GM15510 (cell line): ENCODE results near the gene DDX47.

Experiments used
- POLR2A ChIP-seq: IDR thresholded peaks from 3 replicates; pipeline ENCODE4 v1.6.1; 2011; ENCODE audit warnings: borderline replicate concordance; ENCODE audit not compliant: insufficient read length; ENCODE audit errors: extremely low read depth

DDX47 gene

GRCh38 chr12:12790956-12791355 is 22.2 kb upstream of the DDX47 start:
- no peak for TF ChIP-seq POLR2A

- TF ChIP-seq POLR2A, result no peak
These were observed 21.3 kb upstream of the DDX47 start for GRCh38 chr12:12791756-12792369.

DNA sequence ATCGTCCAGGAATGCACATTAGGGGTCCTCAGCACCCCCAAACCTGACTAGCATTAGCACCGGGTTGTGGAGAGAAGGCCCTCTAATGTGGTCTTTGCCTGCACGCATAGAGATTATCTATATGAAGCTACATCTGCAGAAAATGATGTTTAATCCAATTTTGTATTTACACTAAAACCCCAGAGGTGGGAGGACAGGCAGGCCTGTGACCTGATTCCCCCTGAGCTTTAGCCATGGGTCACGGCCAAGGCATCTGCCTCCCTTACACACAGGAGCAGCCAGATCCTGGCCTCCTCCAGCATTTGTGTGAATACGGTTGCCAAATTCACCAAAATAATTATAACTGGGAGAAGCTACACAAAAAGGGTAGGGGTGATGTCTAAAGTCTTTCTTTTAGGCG is 20.7 kb upstream of the DDX47 start:
- no peak for TF ChIP-seq POLR2A

- no peak for TF ChIP-seq POLR2A
These were observed 18.5 kb upstream of the DDX47 start for GRCh38 chr12:12794686-12795085.

DNA sequence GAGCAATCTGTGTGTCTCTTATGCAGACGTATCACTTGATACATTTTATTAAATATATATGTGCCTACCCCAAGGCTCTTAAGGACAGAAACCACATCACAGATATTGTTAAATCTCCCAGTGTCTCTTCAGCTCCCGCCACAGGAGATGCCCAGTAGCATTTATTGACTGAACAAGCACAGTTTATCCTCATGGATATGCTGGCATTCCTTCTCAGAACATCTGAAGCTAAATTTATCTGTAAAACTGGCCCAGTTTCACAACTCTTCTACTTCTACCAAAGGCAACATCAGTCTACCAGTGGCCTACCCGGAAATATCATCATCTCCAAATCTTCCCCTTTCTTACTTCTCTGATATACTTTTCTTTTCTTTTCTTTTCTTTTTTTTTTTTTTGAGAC is 17.0 kb upstream of the DDX47 start:
- no peak for TF ChIP-seq POLR2A

DNA sequence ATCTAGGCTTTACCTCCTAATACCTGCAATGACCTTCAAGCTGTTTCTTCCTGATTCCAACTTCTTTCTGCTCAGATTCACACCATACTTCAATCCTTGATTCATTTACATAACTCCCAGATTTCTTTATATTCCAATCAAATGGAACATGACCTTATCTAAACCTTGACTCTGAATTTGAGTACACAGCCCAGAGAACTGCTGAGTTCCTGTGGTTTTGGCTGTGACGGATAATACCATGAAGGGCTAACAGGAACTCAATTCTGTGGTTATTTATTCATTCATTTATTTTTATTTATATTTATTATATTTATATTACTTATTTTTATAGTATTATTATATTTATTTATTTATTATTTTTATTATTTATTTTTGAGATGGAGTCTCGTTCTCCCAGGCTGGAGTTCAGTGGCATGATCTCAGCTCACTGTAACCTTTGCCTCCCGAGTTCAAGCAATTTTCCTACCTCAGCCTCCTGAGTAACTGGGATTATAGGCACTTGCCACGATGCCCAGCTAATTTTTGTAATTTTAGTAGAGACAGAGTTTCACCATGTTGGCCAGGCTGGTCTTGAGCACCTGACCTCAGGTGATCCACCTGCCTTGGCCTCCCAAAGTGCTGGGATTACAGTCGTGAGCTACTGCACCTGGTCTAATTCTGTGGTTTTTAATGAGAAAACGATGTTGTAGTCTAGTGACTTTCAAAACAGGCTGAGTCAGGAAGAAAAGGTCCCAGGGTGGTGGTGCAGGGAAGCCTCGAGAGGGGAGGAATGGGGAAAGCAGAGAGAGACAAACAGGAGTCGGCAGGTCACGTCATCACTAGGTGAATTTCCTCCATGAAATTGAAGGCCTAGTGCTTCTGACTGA is 16.0 kb upstream of the DDX47 start:
- no peak for TF ChIP-seq POLR2A

DNA sequence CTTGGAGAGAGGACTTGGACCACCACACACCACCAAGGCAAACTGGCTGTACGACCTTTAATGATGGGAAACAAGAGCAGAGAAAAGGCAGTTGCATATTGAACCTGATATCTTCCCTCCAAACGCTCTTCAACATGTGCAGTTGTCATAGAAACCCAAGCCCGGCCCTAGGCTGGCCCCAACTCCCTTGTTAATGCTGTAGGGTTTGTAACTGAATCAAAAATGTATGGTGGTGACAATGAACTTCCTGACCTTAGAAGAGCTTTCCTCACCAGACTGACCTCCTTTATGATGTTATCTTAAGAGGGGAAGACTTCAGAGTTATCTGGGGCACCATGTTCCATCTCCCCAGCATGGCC is 15.4 kb upstream of the DDX47 start:
- TF ChIP-seq POLR2A, result no peak

GRCh38 chr12:12798480-12798879 is 14.7 kb upstream of the DDX47 start:
- TF ChIP-seq POLR2A, result no peak

- no peak for TF ChIP-seq POLR2A
These were observed 13.8 kb upstream of the DDX47 start for GRCh38 chr12:12799163-12799920.

GRCh38 chr12:12800406-12801180 is 12.6 kb upstream of the DDX47 start:
- no peak for TF ChIP-seq POLR2A

DNA sequence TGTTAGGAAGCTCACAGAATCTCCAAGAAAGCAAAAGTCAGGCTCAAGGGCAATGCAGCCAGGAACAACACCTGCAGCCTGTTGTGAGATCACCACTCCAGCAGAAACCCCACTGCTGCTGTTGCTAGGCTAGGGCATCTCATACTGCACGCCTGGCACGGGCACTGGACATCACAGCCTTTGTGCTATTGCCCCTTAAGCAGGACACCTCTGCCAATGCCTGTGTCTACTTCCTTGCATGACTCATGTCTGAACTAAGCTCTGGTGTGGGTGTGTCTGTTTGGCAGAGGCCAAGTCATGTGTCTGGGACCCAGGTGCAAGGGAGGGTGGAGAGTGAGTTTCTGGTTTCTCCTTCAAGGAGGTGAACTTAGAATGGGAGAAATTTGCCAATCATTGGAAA is 10.0 kb upstream of the DDX47 start:
- no peak for TF ChIP-seq POLR2A

DNA sequence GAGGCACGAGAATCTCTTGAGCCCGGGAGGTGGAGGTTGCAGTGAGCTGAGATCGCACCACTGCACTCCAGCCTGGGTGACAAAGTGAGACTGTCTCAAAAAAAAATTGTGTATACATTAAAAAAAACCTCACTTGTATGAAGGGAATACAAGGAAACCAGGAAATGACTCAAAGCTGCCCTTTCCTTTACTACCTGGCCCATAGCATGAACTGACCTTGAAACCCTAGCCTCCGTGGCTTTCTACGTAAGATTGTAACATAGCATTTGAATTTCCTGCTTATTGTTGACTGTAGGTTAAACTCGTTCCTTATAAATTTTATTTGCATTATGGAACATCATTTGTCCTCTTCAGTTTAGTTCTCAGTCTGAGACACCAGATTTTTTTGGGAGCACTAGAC is 9.1 kb upstream of the DDX47 start:
- no peak for TF ChIP-seq POLR2A

DNA sequence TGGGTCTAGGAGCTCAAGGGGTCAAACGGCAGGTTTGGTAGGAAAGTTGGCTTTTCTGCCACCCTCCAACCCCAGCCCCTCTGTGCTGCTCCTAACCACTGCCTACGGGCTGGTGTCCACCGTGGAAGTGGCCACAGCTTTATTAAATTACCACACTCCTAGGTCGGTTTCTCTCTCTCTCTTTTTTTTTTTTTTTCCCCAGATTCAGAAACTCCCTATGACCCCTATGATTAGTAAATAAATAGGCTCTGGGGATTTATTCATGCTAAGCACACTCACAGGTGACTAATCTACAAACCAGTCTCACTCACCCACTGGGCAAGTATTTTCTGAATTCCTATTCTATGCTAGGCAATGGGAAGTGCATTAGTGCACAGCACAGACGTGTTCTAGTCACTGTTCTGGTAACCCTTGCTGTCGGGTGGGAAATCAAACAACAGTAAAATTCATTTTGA is 8.7 kb upstream of the DDX47 start:
- no peak for TF ChIP-seq POLR2A

DNA sequence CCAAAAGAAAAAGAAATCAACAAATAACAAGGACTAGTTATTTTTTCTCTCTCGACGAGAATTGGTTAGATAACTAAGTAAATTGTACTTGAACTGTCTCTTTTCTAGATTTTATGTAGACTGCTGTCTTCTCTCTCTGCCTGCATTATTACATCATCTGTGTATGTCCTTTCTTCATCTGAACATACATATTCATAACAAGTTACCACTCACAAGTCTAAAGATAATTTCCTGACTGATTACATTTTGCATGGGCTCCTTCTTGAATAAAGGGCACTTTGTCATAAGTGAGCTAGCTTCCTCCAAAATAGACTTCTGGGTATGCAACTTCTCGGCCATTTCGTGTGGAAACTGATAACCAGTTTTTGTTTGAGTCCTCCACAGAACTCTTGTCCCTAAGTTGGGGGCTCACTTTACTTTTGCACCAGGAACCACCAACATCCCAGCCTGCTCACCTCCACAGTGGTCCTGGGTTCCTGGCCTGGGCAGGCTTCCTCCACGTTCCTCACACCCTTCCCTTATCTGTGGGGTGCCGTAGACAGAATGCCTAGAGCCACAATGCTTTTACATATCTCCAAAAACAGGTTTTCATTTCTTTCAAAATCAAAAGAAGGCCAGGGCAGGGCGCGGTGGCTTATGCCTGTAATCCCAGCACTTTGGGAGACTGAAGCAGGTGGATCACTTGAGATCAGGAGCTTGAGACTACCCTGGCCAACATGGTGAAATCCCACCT is 6.2 kb upstream of the DDX47 start:
- no peak for TF ChIP-seq POLR2A
